AG20443 (cell line): ENCODE data around the gene HOXB3.

Experiments
- DNase-seq: peaks from one replicate; pipeline ENCODE4 v3.0.0; 2012; ENCODE audit warnings: low spot score, mixed read lengths

HOXB3 gene

GRCh38 chr17:48612456-48612853, 22.4 kb upstream of the HOXB3 start:
- no peak for DNase-seq

- DNase-seq, result no peak
Observed at GRCh38 chr17:48611681-48612455, 21.8 kb upstream of the HOXB3 start.

GRCh38 chr17:48611213-48611612, 21.2 kb upstream of the HOXB3 start:
- DNase-seq, result no peak

- DNase-seq, result peak; percentile 87
Observed at GRCh38 chr17:48610282-48611211, 20.5 kb upstream of the HOXB3 start, which contains the start of gene HOXB7. TSS of gene HOXB7 (minus strand) at chr17:48611017. CDS start at chr17:48610918, 99 bp downstream.

GRCh38 chr17:48609759-48610281, 19.8 kb upstream of the HOXB3 start:
- DNase-seq, result no peak

GRCh38 chr17:48609033-48609432, 19.0 kb upstream of the HOXB3 start:
- DNase-seq, result no peak

- DNase-seq, result no peak
Observed at GRCh38 chr17:48608494-48608834, 18.4 kb upstream of the HOXB3 start.

- DNase-seq, result no peak
Observed at GRCh38 chr17:48606892-48607614, 17.0 kb upstream of the HOXB3 start.

- no peak for DNase-seq
Observed at GRCh38 chr17:48605991-48606891, 16.2 kb upstream of the HOXB3 start.

- DNase-seq, result no peak
Observed at GRCh38 chr17:48605409-48605919, 15.4 kb upstream of the HOXB3 start.

GRCh38 chr17:48604770-48605329, 14.8 kb upstream of the HOXB3 start, which contains the start of gene HOXB6:
TSS of gene HOXB6 (minus strand) at chr17:48604986. CDS start at chr17:48598150, 6,836 bp downstream.
- DNase-seq, result peak; percentile 55

GRCh38 chr17:48603959-48604769, 14.1 kb upstream of the HOXB3 start:
- peak; percentile 45 for DNase-seq

GRCh38 chr17:48601539-48602425, 11.7 kb upstream of the HOXB3 start:
- no peak for DNase-seq

- DNase-seq, result no peak
Observed at GRCh38 chr17:48601207-48601538, 11.1 kb upstream of the HOXB3 start.

GRCh38 chr17:48600244-48601098, 10.4 kb upstream of the HOXB3 start:
- DNase-seq, result no peak

GRCh38 chr17:48599354-48599753, 9.3 kb upstream of the HOXB3 start:
- DNase-seq, result no peak

GRCh38 chr17:48598736-48599135, 8.7 kb upstream of the HOXB3 start:
- DNase-seq, result no peak
